Measurements from ENCODE around the gene ARID1B.

ARID1B gene

GRCh38 chr6:156971153-156971885 is 194.1 kb downstream of the ARID1B start:
- no peak for TF ChIP-seq CTCF (IDR thresholded peaks at IDR 0.05; ENCODE audit: borderline replicate concordance, control extremely low read depth, extremely low read depth, insufficient read depth, missing control alignments)
- no peak for DNase-seq (ENCODE audit: low spot score)
- in situ Hi-C loops (cut with MboI; ENCODE audit: low sequenced_read_pairs, unreplicated experiment) = no loop called here

- TF ChIP-seq CTCF (IDR thresholded peaks at IDR 0.05; ENCODE audit: borderline replicate concordance, control extremely low read depth, extremely low read depth, insufficient read depth, missing control alignments) = no peak
- in situ Hi-C loops (cut with MboI; ENCODE audit: low sequenced_read_pairs, unreplicated experiment) = no loop called here
- DNase-seq (ENCODE audit: low spot score) = no peak
These were observed 195.0 kb downstream of the ARID1B start for GRCh38 chr6:156972145-156972544.

GRCh38 chr6:156974830-156975261 is 197.7 kb downstream of the ARID1B start:
- in situ Hi-C loops (cut with MboI; ENCODE audit: low sequenced_read_pairs, unreplicated experiment) = no loop called here
- DNase-seq (ENCODE audit: low spot score) = no peak
- no peak for TF ChIP-seq CTCF (IDR thresholded peaks at IDR 0.05; ENCODE audit: borderline replicate concordance, control extremely low read depth, extremely low read depth, insufficient read depth, missing control alignments)

DNA sequence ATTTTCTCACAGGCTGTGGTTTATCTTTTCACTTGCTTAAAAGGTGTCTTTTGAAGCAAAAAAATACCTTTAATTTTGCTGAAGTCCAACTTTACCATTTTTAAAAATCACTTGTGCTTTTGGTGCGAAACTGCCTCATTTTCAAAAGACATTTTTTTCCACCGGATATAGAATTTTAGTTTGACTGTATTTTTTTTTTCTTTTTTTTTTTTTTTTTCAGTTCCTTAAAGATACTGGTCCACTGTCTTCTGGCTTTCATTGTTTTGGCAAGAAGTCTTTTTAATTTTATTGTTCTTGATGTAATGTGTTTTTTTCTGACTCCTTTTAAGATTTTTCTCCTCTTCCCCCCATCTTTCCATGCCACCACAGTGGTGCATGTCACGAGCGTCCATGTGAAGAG is 198.2 kb downstream of the ARID1B start:
- in situ Hi-C loops (cut with MboI; ENCODE audit: low sequenced_read_pairs, unreplicated experiment) = no loop called here
- no peak for TF ChIP-seq CTCF (IDR thresholded peaks at IDR 0.05; ENCODE audit: borderline replicate concordance, control extremely low read depth, extremely low read depth, insufficient read depth, missing control alignments)
- no peak for DNase-seq (ENCODE audit: low spot score)

GRCh38 chr6:156976216-156977127 is 199.3 kb downstream of the ARID1B start:
- TF ChIP-seq CTCF (IDR thresholded peaks at IDR 0.05; ENCODE audit: borderline replicate concordance, control extremely low read depth, extremely low read depth, insufficient read depth, missing control alignments) = no peak
- DNase-seq (ENCODE audit: low spot score) = no peak
- in situ Hi-C loops (cut with MboI; ENCODE audit: low sequenced_read_pairs, unreplicated experiment) = no loop called here

DNA sequence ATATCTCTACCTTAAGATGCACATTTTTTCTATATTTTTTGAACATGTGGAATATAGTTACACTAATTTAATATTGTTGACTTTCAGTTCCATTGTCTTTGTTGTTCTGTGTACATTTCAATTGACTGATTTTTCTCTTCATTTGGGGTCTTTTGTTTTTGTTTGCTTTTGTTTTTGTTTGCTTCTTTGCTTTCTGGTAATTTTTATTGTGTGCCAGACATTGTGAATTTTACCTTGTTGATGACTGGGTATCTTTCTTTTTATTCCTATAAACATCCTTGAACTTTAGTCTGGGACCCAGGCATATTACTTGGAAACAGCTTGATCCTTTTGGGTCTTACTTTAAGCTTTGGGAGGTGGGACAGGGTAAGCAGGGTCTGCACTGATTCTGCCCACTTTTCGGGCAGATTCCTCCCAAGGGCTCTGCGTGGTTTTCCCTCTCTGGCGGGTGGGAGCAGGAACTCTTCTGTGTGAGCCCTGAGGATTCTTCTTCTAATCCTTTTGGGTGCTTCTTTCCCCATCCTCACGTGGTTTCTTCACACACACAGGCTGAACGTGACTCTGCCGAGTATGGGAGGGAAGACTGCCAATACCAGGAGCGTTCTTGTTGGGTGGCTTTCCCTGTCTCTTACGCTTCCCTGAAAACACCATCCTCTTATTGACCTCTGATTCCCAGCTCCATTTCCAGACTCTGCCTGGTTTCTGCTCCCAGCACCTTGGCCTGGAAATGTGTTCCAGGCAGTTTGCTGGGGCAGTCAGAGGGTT is 200.5 kb downstream of the ARID1B start:
- no peak for DNase-seq (ENCODE audit: low spot score)
- in situ Hi-C loops (cut with MboI; ENCODE audit: low sequenced_read_pairs, unreplicated experiment) = no loop called here
- TF ChIP-seq CTCF (IDR thresholded peaks at IDR 0.05; ENCODE audit: borderline replicate concordance, control extremely low read depth, extremely low read depth, insufficient read depth, missing control alignments) = no peak
